Measurements from ENCODE around the gene TNRC18.
"Not testable (repeated sequence)": the region's sequence is repeated elsewhere in the genome, so short reads cannot be mapped to it uniquely, and the experiment has no call there.

TNRC18 gene

DNA sequence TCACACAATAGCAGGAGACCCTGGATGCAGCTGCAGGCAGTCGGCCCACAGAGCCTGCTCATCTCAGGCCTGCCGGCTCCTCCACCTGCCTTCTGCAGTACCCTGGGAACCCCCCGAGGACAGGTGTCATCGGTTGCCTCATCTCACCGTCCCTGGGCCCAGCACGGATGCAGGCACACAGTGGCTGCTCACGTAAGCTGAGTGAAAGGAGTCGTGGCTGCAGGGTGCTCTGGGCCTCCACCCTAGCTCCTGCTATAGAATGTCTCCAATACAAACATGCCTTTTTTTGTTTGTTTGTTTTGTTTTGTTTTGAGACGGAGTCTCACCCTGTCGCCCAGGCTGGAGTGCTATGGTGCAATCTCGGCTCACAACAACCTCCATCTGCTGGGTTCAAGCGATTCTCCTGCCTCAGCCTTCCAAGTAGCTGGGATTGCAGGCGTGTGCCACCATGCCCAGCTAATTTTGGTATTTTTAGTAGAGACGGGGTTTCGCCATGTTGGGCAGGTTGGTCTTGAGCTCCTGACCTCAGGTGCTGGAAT is 163.0 kb downstream of the TNRC18 start:
- DNase-seq, result not testable (repeated sequence)

All from NK-92 treated with Interleukin-12 subunit alpha and Interleukin-12 subunit beta, amount 100 ng/mL, for 24 hours (cell line).